GM21825 (cell line): Measurements from ENCODE around the gene HACD4.
"Not testable (repeated sequence)": the region's sequence is repeated elsewhere in the genome, so short reads cannot be mapped to it uniquely, and the experiment has no call there.

ENCODE experiments used
- ATAC-seq: cut with Tn5 transposase; IDR thresholded peaks from one replicate; pipeline ENCODE4 v1.9.1; 2021; ENCODE audit warnings: mild to moderate bottlenecking, moderate library complexity; ENCODE audit not compliant: unreplicated experiment

HACD4 gene

GRCh38 chr9:20973246-20973947, 58.0 kb downstream of the HACD4 start:
- not testable (repeated sequence) for ATAC-seq

GRCh38 chr9:20972684-20973083, 58.8 kb downstream of the HACD4 start:
- no peak for ATAC-seq

GRCh38 chr9:20962536-20963225, 68.8 kb downstream of the HACD4 start:
- ATAC-seq, result no peak

GRCh38 chr9:20950707-20951106, 80.7 kb downstream of the HACD4 start:
- no peak for ATAC-seq
